ENCODE results near the gene ZNF443. TPM values are rescaled to one million over a fixed set of nuclear protein-coding genes. Genes with fewer than 3 reads are reported as not detected.
"Not testable (repeated sequence)": the region's sequence is repeated elsewhere in the genome, so short reads cannot be mapped to it uniquely, and the experiment has no call there.

The ZNF443 gene
- total RNA-seq, 4 donors from 2014 or later = 2.3 to 6.5 (median 2.7) TPM

- TF ChIP-seq CTCF (IDR thresholded peaks at IDR 0.05) = no peak
- no peak for ATAC-seq (ENCODE audit: low FRiP score)
- no peak for DNase-seq (ENCODE audit: low spot score)
These were observed 41.1 kb upstream of the ZNF443 start for GRCh38 chr19:12481781-12482508.

DNA sequence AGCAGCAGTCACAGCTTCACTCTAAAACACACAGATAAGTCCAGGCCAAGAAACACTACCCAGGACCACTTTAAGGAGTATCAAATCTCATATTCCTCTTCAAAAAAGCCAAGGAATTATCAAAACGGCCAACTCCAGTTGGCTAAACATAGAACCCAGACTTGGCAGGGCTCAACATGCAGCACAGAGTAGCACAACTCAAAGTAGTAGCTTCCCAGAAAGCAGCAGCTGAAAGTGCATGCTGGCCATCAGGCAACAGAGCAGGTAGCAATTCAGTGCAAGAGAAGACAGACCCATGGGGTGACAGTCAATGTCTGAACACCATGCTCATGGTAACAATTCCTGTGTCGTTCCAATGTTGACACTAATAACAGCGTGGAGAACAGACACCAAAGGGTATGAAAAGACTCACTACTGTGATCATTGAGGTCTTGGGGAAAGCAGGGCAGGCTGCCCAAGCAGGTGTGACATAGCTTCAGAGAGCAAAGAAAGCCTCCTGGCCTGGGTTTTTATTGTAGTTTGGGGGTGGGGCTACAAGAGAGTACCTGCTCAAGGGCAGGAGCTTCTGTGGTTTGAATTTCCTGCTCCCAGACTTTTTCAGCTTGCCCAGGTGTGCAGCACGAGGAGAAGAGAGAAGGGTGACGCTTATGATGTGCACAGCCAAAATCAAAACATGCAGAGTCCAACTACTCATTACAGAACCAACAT is 37.6 kb upstream of the ZNF443 start:
- TF ChIP-seq CTCF (IDR thresholded peaks at IDR 0.05) = no peak
- DNase-seq (ENCODE audit: low spot score) = no peak
- no peak for ATAC-seq (ENCODE audit: low FRiP score)

- not testable (repeated sequence) for DNase-seq (ENCODE audit: low spot score); ATAC-seq (ENCODE audit: low FRiP score)
These were observed 26.8 kb upstream of the ZNF443 start for GRCh38 chr19:12467651-12468050.

DNA sequence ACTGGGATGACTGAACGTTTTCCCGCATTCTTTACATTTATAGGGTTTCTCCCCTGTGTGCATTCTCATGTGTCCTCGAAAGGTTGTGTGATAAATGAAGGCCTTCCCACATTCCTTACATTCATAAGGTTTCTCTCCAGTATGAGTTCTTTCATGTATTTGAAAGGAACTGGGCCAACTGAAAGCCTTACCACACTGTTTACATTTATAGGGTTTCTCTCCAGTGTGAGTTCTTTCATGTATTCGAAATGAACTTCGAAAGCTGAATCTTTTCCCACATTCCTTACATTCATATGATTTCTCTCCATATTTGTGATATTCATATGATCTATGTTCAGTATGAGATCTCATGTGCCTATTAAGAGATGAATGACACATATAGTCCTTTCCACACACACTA is 24.4 kb upstream of the ZNF443 start:
- TF ChIP-seq CTCF (IDR thresholded peaks at IDR 0.05) = no peak
- no peak for ATAC-seq (ENCODE audit: low FRiP score)
- no peak for DNase-seq (ENCODE audit: low spot score)

DNA sequence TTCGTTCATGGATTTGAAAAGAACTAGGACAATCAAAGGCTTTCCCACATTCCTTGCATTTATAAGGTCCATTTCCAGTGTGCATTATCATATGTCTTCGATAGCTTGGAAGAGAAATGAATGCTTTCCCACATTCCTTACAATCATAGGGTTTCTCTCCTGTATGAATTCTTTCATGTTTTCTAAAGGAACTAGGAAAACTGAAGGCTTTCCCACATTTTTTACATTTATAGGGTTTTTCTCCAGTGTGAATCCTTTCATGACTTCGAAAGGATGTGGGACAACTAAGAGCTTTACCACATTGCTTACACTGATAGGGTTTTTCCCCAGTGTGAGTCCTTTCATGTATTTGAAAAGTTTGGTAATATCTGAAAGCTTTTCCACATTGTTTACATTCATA is 23.9 kb upstream of the ZNF443 start:
- ATAC-seq (ENCODE audit: low FRiP score) = no peak
- TF ChIP-seq CTCF (IDR thresholded peaks at IDR 0.05) = no peak
- no peak for DNase-seq (ENCODE audit: low spot score)

GRCh38 chr19:12464139-12464538 is 23.3 kb upstream of the ZNF443 start:
- not testable (repeated sequence) for DNase-seq (ENCODE audit: low spot score); ATAC-seq (ENCODE audit: low FRiP score)

DNA sequence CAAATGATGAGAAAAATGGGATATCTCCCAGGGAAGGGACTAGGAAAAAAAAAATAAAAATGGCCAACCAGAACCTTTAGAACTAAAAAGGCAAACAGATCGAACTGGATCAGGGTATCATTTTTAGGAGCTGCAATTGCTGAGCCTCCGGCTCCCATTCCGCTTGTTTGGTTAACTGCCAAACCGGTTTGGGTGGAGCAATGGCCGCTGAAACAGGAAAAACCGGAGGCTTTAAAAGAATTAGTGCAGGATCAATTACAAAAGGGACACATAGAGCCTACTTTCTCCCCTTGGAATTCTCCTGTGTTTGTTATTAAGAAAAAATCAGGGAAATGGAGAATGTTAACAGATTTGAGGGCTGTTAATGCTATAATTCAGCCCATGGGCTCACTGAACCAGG is 12.7 kb upstream of the ZNF443 start:
- ATAC-seq (ENCODE audit: low FRiP score) = no peak
- TF ChIP-seq CTCF (IDR thresholded peaks at IDR 0.05) = no peak
- DNase-seq (ENCODE audit: low spot score) = no peak

- ATAC-seq (ENCODE audit: low FRiP score) (no peak), DNase-seq (ENCODE audit: low spot score) (no peak)
- TF ChIP-seq CTCF (IDR thresholded peaks at IDR 0.05) = no peak
These were observed 10.0 kb upstream of the ZNF443 start for GRCh38 chr19:12450844-12451243.
